A549 (cell line): ENCODE results near the gene DOP1A. TPM values are rescaled to one million over a fixed set of nuclear protein-coding genes. Genes with fewer than 3 reads are reported as not detected.

Experiments used
- ATAC-seq, 2 experiments: fragments of 200-7000 bp in 1 of 2; fragments of >200 bp in 1 of 2; cut with Nextera tagmentation in 1 of 2; cut with Tn5 transposase in 1 of 2; 3 replicates each; pipeline versions ENCODE4 v1.8.0 to v1.9.1; 2018 to 2020; ENCODE audit warnings: mild to moderate bottlenecking in 1 of 2, moderate library complexity in 1 of 2
- CTCF ChIA-PET: fragments of 300-600 bp; sonication (Branson Sonifier 250); formaldehyde crosslinking; extraction: SDS; loops from one replicate; lab custom pipeline; 2021; ENCODE audit warnings: antibody characterized with exemption, inconsistent platforms; lab: Yijun Ruan, JAX
- POLR2A ChIA-PET: fragments of 350-600 bp; formaldehyde crosslinking; extraction: SDS; loops from one replicate; lab custom pipeline; 2021; ENCODE audit warnings: antibody characterized with exemption, inconsistent platforms; lab: Yijun Ruan, JAX
- DNase-seq, 2 experiments: peaks; one replicate each; pipeline versions ENCODE4 v3.0.0 to v3.0.0-alpha.2; 2011 to 2016; ENCODE audit warnings: low read depth in 1 of 2, low spot score in 1 of 2
- FAIRE-seq: peaks from 2 replicates; lab custom pipeline; 2011; peaks lifted over from hg19 to GRCh38; lab: Jason Lieb, UNC
- H3K27ac ChIP-seq, 2 experiments: fragments of >200 bp; sonication (Bioruptor Twin); formaldehyde crosslinking; 3 replicates each; pipeline ENCODE4 v1.5.1; 2016 to 2017
- H3K4me1 ChIP-seq: fragments of >200 bp; sonication (Bioruptor Twin); formaldehyde crosslinking; 3 replicates; pipeline ENCODE4 v1.6.1; 2016
- H3K4me2 ChIP-seq: fragments of >200 bp; sonication (Bioruptor Twin); formaldehyde crosslinking; 3 replicates; pipeline ENCODE4 v1.6.1; 2016
- H3K4me3 ChIP-seq: fragments of >200 bp; sonication (Bioruptor Twin); formaldehyde crosslinking; 3 replicates; pipeline ENCODE4 v1.5.1; 2016
- H3K9me3 ChIP-seq: fragments of >200 bp; sonication (Bioruptor Twin); formaldehyde crosslinking; 3 replicates; pipeline ENCODE4 v1.6.1; 2016
- ATOH8 ChIP-seq: fragments of 250-450 bp; sonication (Bioruptor Pico); IDR thresholded peaks from 2 replicates; pipeline ENCODE4 v1.5.0; 2020; ENCODE audit warnings: low read depth, mild to moderate bottlenecking, moderate library complexity
- BCL3 ChIP-seq: fragments of >200 bp; sonication (Bioruptor Twin); formaldehyde crosslinking; IDR thresholded peaks from 3 replicates; pipeline ENCODE4 v1.6.1; 2016
- CTCF ChIP-seq: fragments of >200 bp; sonication (Bioruptor Twin); formaldehyde crosslinking; IDR thresholded peaks from 3 replicates; pipeline ENCODE4 v1.5.1; 2016
- EHF ChIP-seq: fragments of 250-450 bp; sonication (Bioruptor Pico); IDR thresholded peaks from 2 replicates; pipeline ENCODE4 v1.5.0; 2020; ENCODE audit warnings: mild to moderate bottlenecking
- ELK1 ChIP-seq: fragments of 150-350 bp; IDR thresholded peaks from 2 replicates; pipeline ENCODE4 v1.6.1; 2014; ENCODE audit warnings: low read depth, mild to moderate bottlenecking, low read length
- EP300 ChIP-seq, 2 experiments: fragments of >200 bp; sonication (Bioruptor Twin); formaldehyde crosslinking; IDR thresholded peaks; 2 replicates in 1 of 2; 3 replicates in 1 of 2; pipeline ENCODE4 v1.6.1; 2016 to 2017
- FOSL2 ChIP-seq, 2 experiments: fragments of 450-650 bp in 1 of 2; fragments of >200 bp in 1 of 2; sonication (Bioruptor Twin) in 1 of 2; formaldehyde crosslinking; IDR thresholded peaks; 2 replicates each; pipeline versions ENCODE4 v1.5.0 to v1.6.1; 2016 to 2020; ENCODE audit warnings: mild to moderate bottlenecking in 1 of 2, moderate library complexity in 1 of 2
- HES2 ChIP-seq: fragments of >200 bp; sonication (Bioruptor Twin); formaldehyde crosslinking; IDR thresholded peaks from 2 replicates; pipeline ENCODE4 v1.6.1; 2016
- HOXA7 ChIP-seq: fragments of 250-450 bp; sonication (Bioruptor Pico); IDR thresholded peaks from 2 replicates; pipeline ENCODE4 v1.5.0; 2020; ENCODE audit warnings: mild to moderate bottlenecking, moderate library complexity
- HOXB5 ChIP-seq: fragments of 250-450 bp; sonication (Bioruptor Pico); IDR thresholded peaks from 2 replicates; pipeline ENCODE4 v1.5.0; 2020; ENCODE audit warnings: mild to moderate bottlenecking, moderate library complexity
- MAZ ChIP-seq: fragments of 150-350 bp; IDR thresholded peaks from 2 replicates; pipeline ENCODE4 v1.6.1; 2014; ENCODE audit warnings: antibody characterized with exemption, low read depth, low read length, borderline replicate concordance
- NR3C1 ChIP-seq: fragments of >200 bp; sonication (Bioruptor Twin); formaldehyde crosslinking; IDR thresholded peaks from 3 replicates; pipeline ENCODE4 v1.6.1; 2017
- PHF8 ChIP-seq: fragments of 200-600 bp; sonication (generic); IDR thresholded peaks from 2 replicates; pipeline ENCODE4 v1.6.1; 2016; ENCODE audit warnings: low read depth, mild to moderate bottlenecking, antibody characterized with exemption, moderate library complexity, borderline replicate concordance
- RAD21 ChIP-seq, 2 experiments: fragments of >200 bp in 1 of 2; sonication (Bioruptor Twin) in 1 of 2; formaldehyde crosslinking in 1 of 2; IDR thresholded peaks in 1 of 2; conservative IDR thresholded peaks in 1 of 2; 2 replicates in 1 of 2; 3 replicates in 1 of 2; pipeline ENCODE4 v1.6.1; 2012 to 2018; ENCODE audit warnings: inconsistent platforms in 1 of 2
- RNF2 ChIP-seq: fragments of 200-600 bp; sonication (generic); IDR thresholded peaks from 2 replicates; pipeline ENCODE4 v1.6.1; 2016; ENCODE audit warnings: low read depth, mild to moderate bottlenecking, antibody characterized with exemption, moderate library complexity, borderline replicate concordance
- TP53 ChIP-seq: fragments of 250-450 bp; sonication (Bioruptor Pico); IDR thresholded peaks from 2 replicates; pipeline ENCODE4 v1.5.0; 2021; ENCODE audit warnings: mild to moderate bottlenecking, moderate library complexity
- ZC3H11A ChIP-seq: fragments of 450-650 bp; IDR thresholded peaks from 2 replicates; pipeline ENCODE4 v1.6.1; 2014; ENCODE audit warnings: antibody characterized with exemption, mild to moderate bottlenecking
- ZFP36 ChIP-seq: fragments of 450-650 bp; IDR thresholded peaks from 2 replicates; pipeline ENCODE4 v1.6.1; 2014; ENCODE audit warnings: borderline replicate concordance; ENCODE audit not compliant: partially characterized antibody
- WGBS: methylation state at CpG from one replicate; pipeline ENCODE4 v1.1.6; 2017; ENCODE audit errors: missing lambda C conversion rate; 5-methylcytosine and 5-hydroxymethylcytosine counted together
- polyA plus RNA-seq, 4 experiments: library from polyadenylated mRNA; depleted of rRNA in 3 of 4; stranded (reverse); fragments of >200 nt; fragmentation: RNase III in 1 of 4; extraction: RNeasy Plus Mini Kit Qiagen cat#74134 plus additional on column Dnase treatment in 1 of 4; gene quantifications; 2 replicates in 3 of 4; 3 replicates in 1 of 4; pipeline ENCODE4 v1.2.3, GENCODE V29; 2011 to 2017
- TF ChIP-seq, protein P1 (sequence below): IDR thresholded peaks from 2 replicates; pipeline ENCODE4 v1.6.1; 2012; ENCODE audit warnings: low read depth, borderline replicate concordance
- TF ChIP-seq, protein P2 (sequence below): fragments of 250-450 bp; sonication (Bioruptor Pico); IDR thresholded peaks from 2 replicates; pipeline ENCODE4 v1.5.0; 2021; ENCODE audit warnings: mild to moderate bottlenecking, moderate library complexity, borderline replicate concordance

Gene DOP1A
- polyA plus RNA-seq, 2 of the 4 experiments (the other 2 are of a cell fraction) = 2.2 to 5.9 TPM

- DNase-seq = no peak
- POLR2A ChIA-PET = no interaction called here
Observed at GRCh38 chr6:83155794-83156193, 88.3 kb downstream of the DOP1A start.

More at GRCh38 chr6:83155794-83156193, 88.3 kb downstream of the DOP1A start:
- CTCF ChIA-PET = no interaction called here
- TF ChIP-seq, protein P1, sequence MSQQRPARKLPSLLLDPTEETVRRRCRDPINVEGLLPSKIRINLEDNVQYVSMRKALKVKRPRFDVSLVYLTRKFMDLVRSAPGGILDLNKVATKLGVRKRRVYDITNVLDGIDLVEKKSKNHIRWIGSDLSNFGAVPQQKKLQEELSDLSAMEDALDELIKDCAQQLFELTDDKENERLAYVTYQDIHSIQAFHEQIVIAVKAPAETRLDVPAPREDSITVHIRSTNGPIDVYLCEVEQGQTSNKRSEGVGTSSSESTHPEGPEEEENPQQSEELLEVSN = no peak
- TF ChIP-seq TP53 (CRISPR knock-in tag) (no peak), BCL3 (no peak), CTCF (no peak), PHF8 (no peak), ZFP36 (no peak), NR3C1 (no peak), ATOH8 (CRISPR knock-in tag) (no peak), FOSL2 (IDR thresholded peaks at IDR 0.05) (no peak), FOSL2 (CRISPR knock-in tag; IDR thresholded peaks at IDR 0.05) (no peak), EP300 (IDR thresholded peaks at IDR 0.05) (no peak), ZC3H11A (no peak), RNF2 (no peak), RAD21 (conservative IDR thresholded peaks at IDR 0.05 in 1 of 2, IDR thresholded peaks at IDR 0.05 in 1 of 2) (no peak), HES2 (no peak), HOXB5 (CRISPR knock-in tag) (no peak), MAZ (no peak), EHF (no peak), ELK1 (no peak), HOXA7 (CRISPR knock-in tag) (no peak)
- TF ChIP-seq, protein P2, sequence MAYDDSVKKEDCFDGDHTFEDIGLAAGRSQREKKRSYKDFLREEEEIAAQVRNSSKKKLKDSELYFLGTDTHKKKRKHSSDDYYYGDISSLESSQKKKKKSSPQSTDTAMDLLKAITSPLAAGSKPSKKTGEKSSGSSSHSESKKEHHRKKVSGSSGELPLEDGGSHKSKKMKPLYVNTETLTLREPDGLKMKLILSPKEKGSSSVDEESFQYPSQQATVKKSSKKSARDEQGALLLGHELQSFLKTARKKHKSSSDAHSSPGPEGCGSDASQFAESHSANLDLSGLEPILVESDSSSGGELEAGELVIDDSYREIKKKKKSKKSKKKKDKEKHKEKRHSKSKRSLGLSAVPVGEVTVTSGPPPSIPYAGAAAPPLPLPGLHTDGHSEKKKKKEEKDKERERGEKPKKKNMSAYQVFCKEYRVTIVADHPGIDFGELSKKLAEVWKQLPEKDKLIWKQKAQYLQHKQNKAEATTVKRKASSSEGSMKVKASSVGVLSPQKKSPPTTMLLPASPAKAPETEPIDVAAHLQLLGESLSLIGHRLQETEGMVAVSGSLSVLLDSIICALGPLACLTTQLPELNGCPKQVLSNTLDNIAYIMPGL = no peak
- TF ChIP-seq, all 56 proteins: peak for 0
- Histone ChIP-seq H3K4me1 (no peaks in the 10 kb centered on the region), H3K4me3 (no peak overlapping the region), H3K9me3 (no peaks in the 10 kb centered on the region), H3K4me2 (no peak overlapping the region), H3K27ac (no peak overlapping the region)
- no peak for ATAC-seq
- no peak for FAIRE-seq
- 59% methylated on average over 2 of the region's 2 CpGs for WGBS
